GM19193 (cell line): Measurements from ENCODE around the gene SZT2.

Experiments used
- POLR2A ChIP-seq: IDR thresholded peaks from 4 replicates; pipeline ENCODE4 v1.6.1; 2011; ENCODE audit not compliant: insufficient read depth, insufficient read length; ENCODE audit errors: extremely low read depth

Gene SZT2

GRCh38 chr1:43447891-43448708 is 58.4 kb downstream of the SZT2 start:
- TF ChIP-seq POLR2A: no peak

DNA sequence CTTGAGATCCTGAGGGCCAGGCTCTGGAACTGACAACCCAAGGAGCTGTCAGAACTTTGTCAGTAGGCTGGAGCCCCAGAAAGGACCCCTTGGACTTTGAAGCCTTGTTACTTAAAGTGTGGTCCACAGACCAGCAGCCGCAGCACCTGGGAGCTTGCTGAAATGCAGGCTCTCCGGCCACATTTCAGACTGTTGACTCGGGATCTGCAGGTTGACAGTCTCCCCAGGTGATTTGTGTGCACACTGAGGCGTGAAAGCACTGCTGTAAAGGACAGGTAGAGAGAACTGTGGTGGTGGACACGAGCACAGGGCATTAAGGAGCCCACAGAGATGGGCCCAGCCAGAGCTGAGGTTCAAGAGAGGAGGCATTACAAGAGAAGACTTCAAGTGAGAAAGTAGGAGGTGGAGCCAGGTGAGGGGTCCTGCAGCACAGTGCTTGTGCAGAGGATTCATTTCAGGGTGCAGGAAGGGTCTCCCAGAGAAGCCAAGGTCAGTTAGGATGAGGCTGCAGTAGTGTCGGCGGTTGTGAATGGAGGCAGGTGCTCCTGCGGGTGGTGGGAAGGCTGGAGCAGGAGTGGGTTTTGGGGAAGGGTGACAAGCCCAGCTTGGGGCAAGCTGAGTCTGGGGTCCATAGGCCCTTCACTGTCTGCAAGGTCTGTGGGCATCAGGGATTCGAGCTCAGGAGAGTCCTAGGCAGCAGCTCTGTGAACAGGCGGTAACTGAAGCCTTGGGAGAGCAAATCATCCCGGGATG is 59.4 kb downstream of the SZT2 start:
- no peak for TF ChIP-seq POLR2A

DNA sequence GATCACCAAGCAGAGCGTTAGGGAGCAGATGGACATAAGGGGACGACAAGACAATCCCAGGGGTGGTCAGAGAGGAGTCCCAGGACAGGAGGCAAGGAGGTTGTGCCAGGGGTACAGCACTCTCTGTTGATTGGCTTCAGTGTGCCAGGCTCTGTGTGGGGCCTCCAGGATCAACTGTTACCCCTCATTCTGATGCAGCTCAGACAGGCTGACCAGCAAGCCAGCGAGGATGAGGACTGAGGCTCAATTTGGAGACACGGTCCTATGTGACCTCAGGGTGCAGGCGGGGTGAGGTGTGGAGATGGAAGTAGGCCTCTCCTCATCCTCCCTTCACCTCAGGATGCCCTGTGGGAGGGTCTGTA is 60.0 kb downstream of the SZT2 start:
- no peak for TF ChIP-seq POLR2A

DNA sequence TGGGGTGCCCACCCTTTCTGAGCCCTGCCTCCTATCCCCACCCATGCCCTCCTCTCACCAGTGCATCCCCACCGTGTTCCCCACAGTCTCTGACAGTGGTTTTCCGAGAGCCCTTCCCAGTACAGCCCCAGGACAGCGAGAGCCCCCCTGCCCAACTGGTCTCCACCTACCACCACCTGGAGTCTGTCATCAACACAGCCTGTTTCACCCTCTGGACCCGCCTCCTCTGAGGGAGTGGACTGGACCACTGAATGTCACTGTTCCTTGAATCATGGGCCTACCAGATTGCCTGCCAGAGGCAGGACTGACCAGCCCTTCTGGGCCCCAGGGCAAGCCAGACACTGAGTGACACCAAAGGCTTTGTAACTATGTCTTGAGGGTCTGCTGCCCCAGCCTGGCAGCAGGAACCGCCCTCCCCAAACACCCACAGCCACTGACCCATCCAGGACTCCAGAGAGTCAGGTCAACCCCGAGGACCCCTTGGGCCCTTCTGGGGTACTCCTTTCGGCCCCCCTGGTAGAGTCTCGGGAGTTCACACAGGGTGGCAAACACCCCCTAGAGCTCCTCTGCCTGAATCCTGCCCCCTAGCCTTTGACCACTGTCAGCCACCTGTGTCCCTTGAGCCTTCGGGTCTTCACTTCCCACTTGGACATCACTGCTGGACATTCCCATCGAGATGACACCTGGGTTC is 60.7 kb downstream of the SZT2 start:
- no peak for TF ChIP-seq POLR2A

DNA sequence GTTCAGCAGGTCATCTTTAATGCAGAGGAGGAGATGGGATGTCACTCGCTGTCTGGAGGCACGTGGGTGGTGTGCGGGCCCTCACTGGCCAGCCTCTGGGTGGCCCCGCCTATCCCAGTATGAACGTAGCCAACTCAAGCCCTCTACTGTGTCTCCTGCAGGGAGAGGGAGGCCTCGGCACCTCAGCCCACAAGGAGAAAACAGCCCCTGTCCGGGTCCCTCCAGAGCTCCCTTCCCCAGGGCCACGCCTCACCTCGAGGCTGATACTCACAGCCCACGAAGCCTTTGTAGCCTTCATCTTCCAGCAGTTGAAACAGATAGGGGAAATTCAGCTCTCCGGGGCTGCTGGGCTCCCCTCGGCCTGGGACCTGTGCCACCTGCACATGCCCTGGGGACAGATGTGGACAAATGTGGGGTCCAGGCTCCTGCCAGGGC is 61.5 kb downstream of the SZT2 start:
- no peak for TF ChIP-seq POLR2A

- no peak for TF ChIP-seq POLR2A
Measured at GRCh38 chr1:43451701-43452532, 62.2 kb downstream of the SZT2 start.

- no peak for TF ChIP-seq POLR2A
Measured at GRCh38 chr1:43452789-43453441, 63.2 kb downstream of the SZT2 start.

- TF ChIP-seq POLR2A: peak; percentile 50
Measured at GRCh38 chr1:43453442-43454269, 64.0 kb downstream of the SZT2 start, which contains the start of gene HYI. Gene HYI, minus strand, starts transcription at chr1:43453931. Its CDS starts 138 bp downstream, at chr1:43453793.

GRCh38 chr1:43454270-43455011 is 64.7 kb downstream of the SZT2 start:
- no peak for TF ChIP-seq POLR2A

DNA sequence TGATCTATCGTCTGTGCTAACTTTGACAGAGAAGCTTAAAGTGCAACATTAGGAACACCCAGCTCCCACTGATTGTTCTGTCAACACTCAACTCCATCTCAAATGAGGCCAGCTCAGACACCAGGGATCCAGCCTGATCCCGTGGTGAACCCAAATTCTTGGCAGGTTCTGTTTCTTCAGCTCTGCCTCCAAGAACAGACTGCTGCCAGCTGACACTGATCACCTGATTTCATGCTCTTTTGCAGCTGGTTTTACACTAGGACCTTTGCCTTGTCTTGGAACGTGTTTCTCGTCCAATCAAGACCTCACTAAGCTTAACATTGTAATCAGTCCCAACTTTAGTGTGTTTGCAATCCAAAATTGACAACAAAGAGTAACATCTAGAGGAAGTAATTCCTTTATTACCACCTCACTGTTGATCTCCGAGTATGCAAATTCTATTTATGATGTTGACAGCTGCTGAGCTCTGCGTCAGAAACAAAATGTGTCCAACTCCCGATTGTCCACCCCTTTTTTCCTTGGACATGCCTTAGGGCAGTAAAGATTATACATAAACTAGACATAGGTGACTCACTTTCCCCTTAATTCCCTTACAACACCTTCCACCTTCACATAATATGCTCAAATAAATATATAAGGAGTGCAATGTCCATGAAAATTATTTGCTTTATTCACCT is 65.7 kb downstream of the SZT2 start:
- TF ChIP-seq POLR2A: no peak

DNA sequence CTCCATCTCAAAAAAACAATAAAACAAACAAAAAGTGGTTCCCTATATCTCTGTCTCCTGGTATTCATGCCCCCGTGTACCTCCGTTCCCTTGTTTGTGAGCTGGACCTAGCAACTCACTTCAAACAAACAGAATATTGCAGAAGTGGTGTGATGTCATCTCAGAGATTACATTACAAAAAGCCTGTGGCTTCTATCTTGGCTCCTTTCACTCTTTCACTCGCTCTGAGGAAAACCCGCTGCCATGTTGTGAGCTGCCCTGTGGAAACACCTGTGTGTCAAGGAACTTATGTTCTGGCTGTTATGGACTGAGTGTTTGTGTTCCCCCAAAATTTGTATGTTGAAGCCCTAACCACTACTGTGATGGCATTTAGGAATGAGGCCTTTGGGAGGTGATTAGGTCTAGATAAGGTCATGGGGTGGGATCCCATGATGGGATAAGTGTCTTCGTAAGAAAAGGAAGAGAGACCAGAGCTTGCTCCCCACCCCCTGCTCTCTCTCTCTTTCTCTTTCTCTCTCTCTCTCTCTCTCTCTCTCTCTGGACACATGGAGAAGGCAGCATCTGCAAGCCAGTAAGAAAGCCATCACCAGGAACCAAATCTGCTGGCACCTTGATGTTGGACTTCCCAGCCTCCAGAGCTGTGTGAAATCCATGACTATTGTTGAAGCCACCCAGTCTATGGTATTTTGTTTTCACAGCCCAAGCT is 71.4 kb downstream of the SZT2 start:
- TF ChIP-seq POLR2A: no peak

DNA sequence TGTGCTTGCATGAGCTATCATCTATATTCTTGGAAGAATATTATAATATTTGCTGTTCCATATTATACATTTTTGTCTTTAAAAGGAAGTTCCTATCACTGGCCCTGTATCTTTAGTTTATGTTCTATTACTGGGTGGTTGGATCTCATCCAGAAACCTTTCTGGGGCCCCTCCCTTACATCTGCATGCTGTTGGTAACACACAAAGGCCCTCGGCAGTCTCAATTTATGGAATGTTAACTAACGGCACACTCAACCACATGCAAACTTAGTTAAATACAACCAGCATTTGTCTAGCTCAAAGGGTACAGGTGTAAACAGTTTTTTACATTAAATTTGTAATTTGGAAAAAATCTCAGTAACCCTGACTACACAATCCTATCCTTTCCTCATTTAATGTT is 73.8 kb downstream of the SZT2 start:
- no peak for TF ChIP-seq POLR2A
